Left lobe of liver (tissue), 2 donors: Measurements from ENCODE around the gene STX16. TPM values are rescaled to one million over a fixed set of nuclear protein-coding genes. Genes with fewer than 3 reads are reported as not detected.

Source experiments
- ATAC-seq: fragments of 200-7000 bp; cut with Tn5 transposase; one replicate; pipeline ENCODE4 v1.9.1; 2020; ENCODE audit warnings: mild to moderate bottlenecking, moderate library complexity
- DNase-seq: peaks from one replicate; pipeline ENCODE4 v3.0.0-alpha.2; 2020; ENCODE audit warnings: low spot score
- total RNA-seq: library from RNA; stranded (reverse); gene quantifications from one replicate; pipeline ENCODE4 v1.2.1, GENCODE V29; 2021
- donor health status: DM: no; HTN: no; CAD: no; lungs with moderate emphysema.
- donor health status: DM: no; HTN: yes; CAD: no.

The STX16 gene
- total RNA-seq, 1 donor from 2014 or later, result 25.7 TPM

DNA sequence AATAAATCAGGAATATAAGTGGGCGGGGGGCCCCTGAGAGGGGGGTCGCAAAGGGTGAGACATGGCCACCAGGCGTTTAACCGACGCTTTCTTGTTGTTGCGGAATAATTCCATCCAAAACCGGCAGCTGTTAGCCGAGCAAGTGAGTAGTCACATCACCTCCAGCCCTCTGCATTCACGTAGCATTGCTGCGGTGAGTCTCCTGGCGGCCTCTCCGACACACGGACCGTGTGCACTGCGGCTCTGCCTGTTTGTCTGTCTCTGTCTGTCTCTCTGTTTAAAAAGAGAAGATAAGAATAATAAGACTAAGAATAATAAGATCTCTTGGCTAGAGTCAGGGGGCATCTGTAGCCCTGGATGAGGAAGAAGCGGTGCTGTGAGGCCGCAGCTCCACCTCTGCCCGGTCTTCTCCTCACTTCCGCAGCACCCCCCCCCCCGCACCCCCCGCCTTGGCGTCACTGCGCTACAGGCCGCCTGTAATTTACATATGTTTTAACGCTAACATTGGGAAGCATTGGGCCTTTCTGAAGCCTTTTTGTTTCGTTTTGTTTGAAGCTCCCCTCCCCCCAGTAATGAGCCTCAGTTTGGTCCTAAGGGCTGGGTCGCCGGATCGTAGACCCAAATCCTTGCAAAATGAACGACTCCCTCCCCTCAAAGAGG is 993 bp downstream of the STX16 start:
- DNase-seq (peak; percentile 62), ATAC-seq (peak; percentile 35)

DNA sequence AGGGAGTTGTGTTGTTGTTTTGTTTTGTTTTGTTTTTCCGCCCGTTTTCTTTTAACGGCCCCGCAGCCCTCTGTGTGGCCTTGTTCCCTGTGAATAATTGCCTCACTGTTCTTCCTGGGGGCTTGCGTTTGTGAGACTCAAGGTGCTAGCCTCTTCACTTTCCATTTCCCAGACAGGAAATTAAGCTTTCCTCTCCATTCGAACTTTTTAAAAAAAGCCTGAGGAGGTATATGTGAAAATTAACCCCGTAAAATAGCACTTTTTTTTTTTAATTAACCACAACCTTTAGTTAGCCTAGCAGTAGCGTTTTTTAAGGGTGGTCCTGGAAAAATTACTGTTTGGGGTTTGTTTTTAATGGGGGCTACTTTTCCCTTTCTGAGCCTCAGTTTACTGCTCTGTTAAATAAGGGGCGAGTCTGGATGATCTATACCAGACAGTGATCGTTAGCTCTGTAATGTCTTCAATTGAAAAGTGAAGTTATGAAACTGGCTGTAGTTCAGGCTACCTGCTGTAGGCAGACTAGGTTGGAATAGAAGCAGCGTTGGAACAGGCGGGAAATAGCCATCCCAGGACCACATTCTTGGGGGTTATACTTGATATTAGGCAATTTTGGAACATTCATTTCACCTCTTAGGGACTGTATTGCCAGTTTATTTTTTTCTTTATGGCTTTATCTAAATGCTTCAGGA is 1.7 kb downstream of the STX16 start:
- DNase-seq, result no peak
- ATAC-seq, result no peak

DNA sequence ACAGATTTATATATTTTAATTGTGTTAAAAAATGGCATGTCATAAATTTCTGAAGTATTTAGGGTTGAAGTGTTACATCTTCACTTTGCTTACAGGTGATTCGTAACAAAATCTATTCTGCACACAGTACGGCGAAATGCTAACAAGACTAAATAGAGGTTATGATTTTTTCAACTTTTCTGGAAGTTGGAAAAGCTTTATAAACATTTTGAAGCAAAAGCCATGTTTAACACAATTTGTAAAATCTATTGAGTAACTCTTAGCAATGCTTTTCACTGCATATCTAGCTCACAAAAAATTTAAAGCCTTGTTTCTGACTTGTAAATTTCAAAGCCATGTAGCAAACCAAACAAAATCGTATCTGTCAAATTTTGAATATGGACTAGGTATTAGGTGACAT is 3.3 kb downstream of the STX16 start:
- ATAC-seq, result no peak
- DNase-seq, result no peak

GRCh38 chr20:58655328-58656107 is 4.4 kb downstream of the STX16 start:
- ATAC-seq (no peak), DNase-seq (no peak)

DNA sequence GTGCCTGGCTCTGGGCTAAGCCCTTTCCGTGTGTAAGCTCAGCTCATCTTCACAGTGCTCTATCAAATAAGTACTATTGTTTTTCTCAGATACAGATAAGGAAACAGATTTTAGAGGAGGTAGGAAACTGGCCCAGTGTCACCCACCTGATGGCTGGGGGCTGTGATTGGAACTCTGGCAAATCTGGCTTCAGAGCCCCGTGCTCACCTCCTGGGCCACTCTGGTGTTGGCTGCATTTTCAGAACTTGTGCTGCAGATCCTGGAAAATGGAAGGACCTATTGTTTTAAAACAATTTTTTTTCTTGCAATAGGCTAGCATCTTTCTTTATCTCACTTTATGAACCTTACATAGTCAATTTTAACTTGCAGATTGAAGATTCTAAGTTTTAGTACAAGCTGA is 5.7 kb downstream of the STX16 start:
- no peak for DNase-seq
- ATAC-seq, result no peak

GRCh38 chr20:58657262-58657661 is 6.2 kb downstream of the STX16 start:
- DNase-seq (no peak), ATAC-seq (no peak)

- peak; percentile 44 for ATAC-seq
Measured at GRCh38 chr20:58657986-58658385, 6.9 kb downstream of the STX16 start.

GRCh38 chr20:58658760-58659159 is 7.7 kb downstream of the STX16 start:
- ATAC-seq (no peak), DNase-seq (no peak)

More at GRCh38 chr20:58657986-58658385, 6.9 kb downstream of the STX16 start:
- no peak for DNase-seq

DNA sequence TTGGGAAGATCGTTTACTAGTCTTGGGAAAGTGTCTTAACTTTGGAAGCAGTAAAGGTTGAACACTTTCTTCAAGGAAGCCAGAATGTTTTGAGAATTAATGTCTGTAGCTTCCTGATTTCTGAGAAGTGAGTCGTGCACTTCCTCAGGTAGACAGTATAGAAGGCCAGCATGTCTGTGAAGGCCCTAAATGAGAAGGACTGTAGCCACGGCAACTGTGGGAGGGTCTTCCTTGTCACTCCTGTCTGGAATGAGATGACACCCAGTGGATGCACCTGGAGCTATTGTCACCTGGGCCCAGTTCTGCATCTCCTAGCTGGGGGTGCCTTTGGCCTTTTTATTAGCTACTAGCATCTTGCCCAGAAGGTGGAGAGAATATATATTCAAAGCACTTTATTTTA is 8.8 kb downstream of the STX16 start:
- no peak for ATAC-seq
- DNase-seq, result no peak

DNA sequence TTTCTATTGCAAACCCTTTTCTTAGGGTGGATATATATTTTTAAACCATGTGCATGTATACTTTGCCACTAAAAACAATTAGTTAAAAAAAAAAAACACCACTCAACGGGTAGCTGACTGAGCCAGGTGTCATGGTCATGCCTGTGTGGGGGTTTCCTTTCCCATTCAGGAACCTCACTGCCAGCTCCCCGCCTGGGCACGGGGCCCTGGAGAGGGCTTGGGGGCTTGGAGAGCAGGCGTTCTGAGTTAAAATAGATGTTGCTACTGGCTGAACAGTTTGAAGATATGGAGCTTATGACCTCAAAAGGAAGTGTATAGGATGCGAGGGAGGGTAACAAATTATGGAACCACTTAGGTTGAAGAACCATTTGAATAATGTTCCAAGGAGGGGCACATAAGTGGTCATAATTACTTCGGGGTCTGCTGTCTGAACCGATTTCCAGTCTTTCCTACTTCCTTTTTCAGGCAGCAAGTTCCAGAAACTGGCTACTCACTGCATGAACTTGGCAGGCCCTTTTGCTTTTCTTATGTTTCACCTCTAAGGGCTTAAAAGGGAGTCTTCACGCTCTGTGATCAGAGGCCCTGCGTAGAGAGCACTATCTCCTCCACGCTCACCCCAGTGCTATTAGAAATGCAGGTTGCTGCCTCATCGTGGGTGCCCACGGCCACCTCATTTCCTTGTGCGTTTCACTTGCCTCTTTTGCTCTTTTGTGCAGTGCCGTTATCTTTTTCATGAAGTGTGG is 9.9 kb downstream of the STX16 start:
- ATAC-seq, result no peak
- no peak for DNase-seq

DNA sequence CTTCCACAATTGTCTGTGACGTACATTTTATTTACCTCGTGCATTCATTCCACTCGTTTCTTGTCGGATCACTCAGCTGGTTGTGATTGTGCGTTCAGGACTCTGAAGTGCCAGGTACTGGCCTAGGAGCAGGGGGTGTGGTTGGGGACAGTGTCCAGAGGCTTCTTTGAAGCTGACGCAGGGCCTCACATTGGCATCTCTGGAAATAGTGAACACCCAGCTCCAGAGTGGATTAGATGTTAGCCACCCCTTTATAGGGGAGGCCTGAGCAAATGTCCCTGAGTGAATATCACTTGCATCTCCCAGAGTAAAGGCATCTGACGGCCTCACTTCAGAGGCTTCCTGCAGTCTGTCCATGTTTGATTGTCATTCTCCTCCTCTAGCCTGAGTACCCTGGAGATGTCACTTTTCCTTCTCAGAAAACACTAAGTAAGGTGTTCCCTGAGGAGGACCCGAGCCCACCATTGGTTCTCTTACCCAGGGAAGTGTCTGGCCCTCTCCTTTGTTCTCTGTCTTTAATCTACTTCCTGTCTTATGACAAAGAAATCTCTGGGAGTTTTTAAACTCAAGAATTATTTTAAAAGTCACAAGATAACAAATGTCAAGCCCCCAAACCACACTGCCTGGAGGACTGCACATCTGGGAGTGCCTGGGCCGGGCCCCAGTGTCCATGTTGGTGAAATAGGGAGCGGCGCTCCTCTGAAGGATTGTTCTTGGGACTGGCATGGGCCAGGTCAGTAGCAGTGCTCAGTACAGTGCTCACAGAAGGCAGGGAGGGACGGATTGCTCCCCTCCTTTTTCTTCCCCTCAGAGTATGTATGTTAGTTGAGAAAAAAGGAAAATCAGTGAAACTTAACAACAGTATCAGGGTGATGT is 10.8 kb downstream of the STX16 start:
- DNase-seq (no peak), ATAC-seq (peak; percentile 38)

- DNase-seq, result no peak
Measured at GRCh38 chr20:58664331-58664730, 13.2 kb downstream of the STX16 start.

DNA sequence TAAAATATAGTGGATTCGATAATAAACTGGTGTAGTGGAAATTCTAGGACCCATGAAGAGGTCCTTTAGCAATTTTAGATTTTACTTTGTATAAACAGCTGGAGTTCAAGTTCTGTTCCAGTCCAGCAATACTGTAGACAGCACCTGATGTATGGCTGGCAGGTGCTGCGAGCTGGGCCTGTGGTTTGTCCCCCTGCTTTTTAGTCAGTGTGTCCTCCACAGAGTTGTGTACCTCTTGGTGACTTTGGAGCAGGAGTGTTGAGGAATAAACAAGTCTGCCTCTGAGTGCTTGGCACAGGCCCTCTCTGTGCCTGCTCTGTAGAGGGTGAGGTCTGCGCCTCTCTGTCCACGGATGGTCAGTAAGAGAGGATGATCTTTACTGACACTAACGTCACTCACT is 13.8 kb downstream of the STX16 start:
- ATAC-seq (no peak), DNase-seq (no peak)

More at GRCh38 chr20:58664331-58664730, 13.2 kb downstream of the STX16 start:
- ATAC-seq, result no peak

DNA sequence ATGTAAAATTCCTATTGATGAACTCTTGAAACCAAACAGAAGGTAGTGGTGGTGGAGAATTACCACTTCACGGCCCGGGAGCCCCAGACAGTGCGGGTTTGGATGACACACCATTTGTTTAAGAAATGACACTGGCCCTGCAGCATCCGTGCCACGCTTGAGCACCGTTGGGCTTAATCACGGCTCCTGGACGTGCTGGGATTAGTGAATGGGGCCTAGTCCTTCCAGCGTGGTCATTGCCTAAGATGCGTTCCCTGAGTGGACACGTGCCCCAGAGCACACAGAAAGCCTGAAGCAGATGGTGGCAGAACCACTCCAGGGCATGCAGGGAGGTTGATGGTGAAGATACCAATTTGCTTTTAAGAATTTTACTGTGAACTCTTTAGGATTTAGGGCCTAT is 14.5 kb downstream of the STX16 start:
- DNase-seq (no peak), ATAC-seq (no peak)

- DNase-seq (no peak), ATAC-seq (no peak)
Measured at GRCh38 chr20:58666702-58667101, 15.6 kb downstream of the STX16 start.

- DNase-seq (no peak), ATAC-seq (no peak)
Measured at GRCh38 chr20:58667975-58668374, 16.9 kb downstream of the STX16 start.

DNA sequence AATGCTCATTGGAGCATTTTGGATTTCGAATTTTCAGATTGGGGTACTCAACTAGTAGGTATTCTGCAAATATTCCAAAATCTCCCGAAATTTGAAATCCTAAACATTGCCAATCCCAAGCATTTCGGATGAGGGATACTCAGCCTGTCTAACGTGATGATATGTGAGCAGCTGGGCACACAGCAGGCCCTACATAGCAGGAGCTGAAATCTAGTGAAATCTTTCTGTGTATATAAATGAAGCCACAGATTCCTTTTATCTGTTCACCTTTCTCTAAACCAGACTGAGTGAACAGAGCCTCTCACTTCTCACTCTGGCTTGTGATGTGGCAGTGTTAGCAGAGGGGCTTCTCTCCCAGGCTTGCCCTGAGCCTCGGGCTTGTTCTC is 17.8 kb downstream of the STX16 start:
- DNase-seq, result no peak
- ATAC-seq, result no peak

DNA sequence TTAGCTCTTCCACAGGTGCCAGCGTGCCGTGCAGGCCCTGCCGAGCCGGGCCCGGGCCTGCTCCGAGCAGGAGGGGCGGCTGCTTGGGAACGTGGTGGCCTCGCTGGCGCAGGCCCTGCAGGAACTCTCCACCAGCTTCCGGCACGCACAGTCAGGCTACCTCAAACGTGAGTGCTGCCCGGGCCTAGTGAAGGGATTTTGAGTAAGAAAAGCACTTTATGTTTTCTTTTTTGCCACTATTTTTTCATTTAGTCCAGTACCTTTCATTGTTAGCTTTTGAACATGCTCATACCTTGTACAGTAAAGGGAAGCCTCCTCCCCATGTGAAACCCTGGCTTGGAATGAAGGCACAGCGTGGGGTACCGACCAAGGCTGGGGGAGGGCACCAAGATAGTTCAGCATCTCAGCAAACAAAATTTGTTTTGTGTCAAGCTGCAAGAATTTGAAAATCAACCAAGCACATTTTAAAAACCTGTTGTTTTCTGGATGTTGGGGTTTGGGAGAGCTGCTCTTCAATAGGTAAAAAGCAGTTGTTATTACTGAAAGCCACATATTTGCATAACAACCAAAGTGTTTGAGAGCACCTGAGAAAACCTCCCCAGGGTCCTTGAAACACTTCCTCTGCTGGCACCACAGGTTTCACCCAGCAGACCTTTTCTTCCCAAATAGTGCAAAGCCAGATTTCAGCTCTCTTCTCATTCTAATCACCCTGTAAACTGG is 18.4 kb downstream of the STX16 start:
- no peak for DNase-seq
- ATAC-seq, result no peak

DNA sequence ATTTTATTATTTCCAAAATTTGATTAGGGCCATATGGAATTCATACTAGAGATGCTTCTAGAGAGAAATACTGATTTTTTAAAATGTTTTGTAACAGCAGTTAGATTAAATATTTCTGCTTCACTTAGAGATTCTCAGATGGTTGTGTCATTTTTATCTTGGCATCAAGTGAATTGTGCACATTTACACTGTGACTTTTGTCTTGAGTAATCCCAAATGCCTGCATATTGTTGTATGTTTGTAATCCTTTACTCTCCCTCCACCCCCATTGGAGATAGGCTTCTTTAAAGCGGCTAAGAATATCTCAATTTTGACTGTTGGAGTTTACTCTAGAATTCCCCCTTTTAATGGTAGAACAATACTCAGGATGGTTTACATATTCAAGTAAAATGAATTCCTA is 19.0 kb downstream of the STX16 start:
- DNase-seq (no peak), ATAC-seq (no peak)

GRCh38 chr20:58670659-58671058 is 19.6 kb downstream of the STX16 start:
- DNase-seq (no peak), ATAC-seq (no peak)
